Measurements from ENCODE around the gene RPS15.

The RPS15 gene

DNA sequence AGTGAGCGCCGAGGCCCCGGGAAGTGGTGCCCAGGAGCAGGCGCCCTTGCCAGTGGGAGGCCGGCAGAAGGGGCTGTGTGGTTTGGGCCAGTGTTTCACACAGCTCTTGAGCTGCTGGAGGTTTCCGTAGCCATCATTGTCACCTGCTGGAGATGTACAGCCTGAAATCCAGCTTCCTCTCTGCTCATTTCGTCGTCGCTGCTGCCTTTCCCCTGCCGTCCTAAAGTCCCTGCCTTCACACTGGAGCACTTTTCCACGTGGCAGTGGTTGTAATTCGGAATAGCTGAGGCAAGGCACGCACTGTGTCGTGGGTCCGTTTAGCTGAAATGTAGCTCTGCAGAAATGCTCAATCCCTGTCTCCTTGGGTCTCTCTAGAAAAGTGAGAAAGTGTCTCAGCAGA is 17.6 kb upstream of the RPS15 start:
- DNase-seq (ENCODE audit: low read depth): no peak
- no peak overlapping the region for H3K4me3 ChIP-seq (ENCODE audit: control insufficient read depth, low read depth, low read length)
- TF ChIP-seq, protein P1, sequence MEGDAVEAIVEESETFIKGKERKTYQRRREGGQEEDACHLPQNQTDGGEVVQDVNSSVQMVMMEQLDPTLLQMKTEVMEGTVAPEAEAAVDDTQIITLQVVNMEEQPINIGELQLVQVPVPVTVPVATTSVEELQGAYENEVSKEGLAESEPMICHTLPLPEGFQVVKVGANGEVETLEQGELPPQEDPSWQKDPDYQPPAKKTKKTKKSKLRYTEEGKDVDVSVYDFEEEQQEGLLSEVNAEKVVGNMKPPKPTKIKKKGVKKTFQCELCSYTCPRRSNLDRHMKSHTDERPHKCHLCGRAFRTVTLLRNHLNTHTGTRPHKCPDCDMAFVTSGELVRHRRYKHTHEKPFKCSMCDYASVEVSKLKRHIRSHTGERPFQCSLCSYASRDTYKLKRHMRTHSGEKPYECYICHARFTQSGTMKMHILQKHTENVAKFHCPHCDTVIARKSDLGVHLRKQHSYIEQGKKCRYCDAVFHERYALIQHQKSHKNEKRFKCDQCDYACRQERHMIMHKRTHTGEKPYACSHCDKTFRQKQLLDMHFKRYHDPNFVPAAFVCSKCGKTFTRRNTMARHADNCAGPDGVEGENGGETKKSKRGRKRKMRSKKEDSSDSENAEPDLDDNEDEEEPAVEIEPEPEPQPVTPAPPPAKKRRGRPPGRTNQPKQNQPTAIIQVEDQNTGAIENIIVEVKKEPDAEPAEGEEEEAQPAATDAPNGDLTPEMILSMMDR (IDR thresholded peaks at IDR 0.05; ENCODE audit: control insufficient read depth, insufficient read depth, low read depth, low read length, missing control alignments): no peak

DNA sequence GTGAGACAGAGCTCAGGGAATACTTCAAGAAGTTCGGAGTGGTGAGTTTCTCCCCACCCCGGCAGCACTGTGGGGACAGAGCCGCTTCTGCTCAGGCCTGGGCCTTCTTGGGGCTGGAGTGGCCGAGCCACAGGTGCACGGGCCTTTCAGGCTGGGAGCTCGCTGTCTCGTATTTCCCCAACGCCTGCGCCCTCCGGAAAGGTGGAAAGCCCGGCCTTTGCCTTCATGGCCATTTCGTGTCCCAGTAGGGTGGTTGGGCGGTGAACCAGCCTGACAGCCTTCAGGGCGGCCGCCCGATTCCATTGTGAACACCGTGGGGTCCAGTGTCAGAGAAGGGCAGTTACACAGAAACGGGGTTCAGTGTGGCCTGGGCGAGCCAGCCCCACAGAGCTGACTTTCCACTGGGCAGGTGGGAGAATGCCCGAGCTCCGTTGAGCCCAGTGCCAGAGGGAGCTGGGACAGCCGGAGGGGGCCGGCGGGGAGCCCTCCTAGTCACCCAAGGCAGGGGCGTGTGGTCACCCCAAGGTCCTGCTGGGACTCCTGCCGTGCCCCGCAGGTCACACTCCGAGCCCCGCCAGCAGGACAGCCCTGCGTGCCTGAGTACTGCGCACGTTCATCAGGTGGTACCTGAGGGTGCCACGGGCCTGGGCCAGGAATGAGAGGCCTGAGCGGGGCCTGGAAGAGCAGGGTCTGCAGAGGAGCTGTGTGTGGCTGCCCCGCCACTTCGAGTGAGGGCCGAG is 16.8 kb upstream of the RPS15 start:
- H3K4me3 ChIP-seq (ENCODE audit: control insufficient read depth, low read depth, low read length): no peak overlapping the region
- TF ChIP-seq, protein P1 (IDR thresholded peaks at IDR 0.05; ENCODE audit: control insufficient read depth, insufficient read depth, low read depth, low read length, missing control alignments): no peak
- DNase-seq (ENCODE audit: low read depth): no peak

DNA sequence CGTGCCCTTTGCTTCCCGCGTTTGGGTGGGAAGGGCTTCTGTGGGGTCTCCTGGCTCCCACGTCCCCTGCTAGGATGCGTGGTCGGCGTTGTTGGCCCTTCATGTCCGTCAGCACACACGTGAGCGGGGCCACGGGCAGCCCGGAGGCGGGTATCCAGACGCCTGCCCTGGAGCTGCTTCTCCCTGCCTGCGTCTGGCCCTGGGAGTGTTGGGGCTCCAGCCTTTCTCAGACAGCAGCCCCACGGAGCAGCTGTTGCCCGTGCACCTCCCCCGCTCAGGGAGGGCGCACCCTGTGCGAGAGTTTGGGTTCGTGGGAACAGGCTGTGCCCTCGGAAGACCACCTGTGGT is 16.3 kb upstream of the RPS15 start:
- no peak for DNase-seq (ENCODE audit: low read depth)
- TF ChIP-seq, protein P1 (IDR thresholded peaks at IDR 0.05; ENCODE audit: control insufficient read depth, insufficient read depth, low read depth, low read length, missing control alignments): no peak
- H3K4me3 ChIP-seq (ENCODE audit: control insufficient read depth, low read depth, low read length): no peak overlapping the region

DNA sequence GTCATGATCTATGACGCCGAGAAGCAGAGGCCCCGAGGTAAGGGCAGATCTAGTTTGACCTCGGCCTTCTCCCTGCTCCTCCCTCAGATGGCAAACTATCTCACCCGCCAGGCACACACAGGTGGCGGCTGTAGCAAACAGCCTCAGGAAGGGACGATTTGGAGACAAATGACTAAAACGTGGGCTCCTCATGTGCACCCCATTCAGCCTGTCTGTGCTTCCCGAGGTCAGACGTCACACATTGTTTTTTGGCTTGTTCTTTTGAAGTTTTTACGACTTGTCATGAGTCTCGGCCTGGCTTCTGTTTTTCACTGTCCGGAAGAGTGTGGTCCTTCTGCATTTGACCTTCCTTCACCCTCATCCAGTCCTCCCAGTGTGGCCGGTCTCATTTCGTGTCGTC is 15.8 kb upstream of the RPS15 start:
- H3K4me3 ChIP-seq (ENCODE audit: control insufficient read depth, low read depth, low read length): no peak overlapping the region
- DNase-seq (ENCODE audit: low read depth): no peak
- TF ChIP-seq, protein P1 (IDR thresholded peaks at IDR 0.05; ENCODE audit: control insufficient read depth, insufficient read depth, low read depth, low read length, missing control alignments): no peak

DNA sequence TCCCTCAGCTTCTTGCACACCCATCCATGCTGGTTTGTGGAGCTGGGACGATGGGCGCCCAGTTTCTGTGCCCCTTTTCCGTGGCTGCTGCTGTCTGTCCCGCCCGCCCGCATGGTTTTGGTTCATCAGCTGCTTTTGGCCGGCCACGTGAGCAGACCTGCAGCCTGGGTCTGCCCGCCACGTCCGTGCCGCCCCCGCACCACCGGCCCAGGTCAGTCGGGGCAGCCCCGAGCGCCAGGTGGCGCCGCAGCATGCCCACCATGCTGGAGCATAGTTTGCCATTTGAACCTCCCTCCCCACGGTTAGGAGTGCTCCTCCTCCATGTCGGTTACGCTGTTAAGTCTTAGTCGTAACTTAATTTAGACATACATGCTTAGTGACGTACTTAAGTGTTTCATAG is 15.3 kb upstream of the RPS15 start:
- DNase-seq (ENCODE audit: low read depth): no peak
- TF ChIP-seq, protein P1 (IDR thresholded peaks at IDR 0.05; ENCODE audit: control insufficient read depth, insufficient read depth, low read depth, low read length, missing control alignments): no peak
- no peak overlapping the region for H3K4me3 ChIP-seq (ENCODE audit: control insufficient read depth, low read depth, low read length)

DNA sequence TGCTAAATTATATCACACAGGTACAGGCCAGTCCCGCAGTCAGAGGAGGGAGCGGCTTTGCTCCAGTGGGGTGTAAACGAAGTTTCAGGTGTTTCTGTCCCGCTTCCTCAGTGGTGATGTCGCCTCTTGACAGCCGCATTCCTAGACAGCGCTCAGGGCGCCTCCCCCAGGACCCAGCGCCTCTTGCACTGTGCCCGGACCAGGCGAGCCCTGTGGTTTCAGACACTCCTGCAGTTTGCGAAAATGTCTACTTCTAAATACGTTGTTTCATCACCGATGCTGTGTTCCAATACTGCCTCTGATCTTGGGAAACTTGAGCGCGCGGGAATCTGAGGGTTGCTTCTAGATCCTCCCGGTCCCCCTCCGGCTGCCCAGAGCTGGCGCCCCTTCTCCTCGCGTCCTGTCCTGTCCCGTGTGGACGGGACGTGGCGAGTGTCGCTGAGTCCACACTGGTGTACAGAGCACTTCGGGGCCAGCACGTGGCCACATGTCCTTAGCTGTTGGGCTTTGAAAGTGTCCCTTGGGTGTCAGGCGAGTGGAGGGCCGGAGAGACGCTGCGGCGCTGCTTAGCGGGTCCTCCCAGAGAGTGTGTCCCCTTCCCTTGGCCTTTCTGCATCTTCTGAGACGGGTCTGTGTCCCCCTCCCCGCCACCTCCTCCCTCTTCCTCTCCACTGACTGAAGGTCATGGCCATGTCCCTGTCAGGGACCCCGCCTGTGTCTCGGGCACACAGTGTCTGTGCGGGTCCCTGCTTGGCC is 14.6 kb upstream of the RPS15 start:
- H3K4me3 ChIP-seq (ENCODE audit: control insufficient read depth, low read depth, low read length): no peak overlapping the region
- no peak for DNase-seq (ENCODE audit: low read depth)
- TF ChIP-seq, protein P1 (IDR thresholded peaks at IDR 0.05; ENCODE audit: control insufficient read depth, insufficient read depth, low read depth, low read length, missing control alignments): no peak
